GM19395 (cell line): ENCODE data around the gene ACTN4.

Experiments
- ATAC-seq: cut with Tn5 transposase; IDR thresholded peaks from one replicate; pipeline ENCODE4 v1.9.1; 2021; ENCODE audit warnings: mild to moderate bottlenecking, moderate library complexity; ENCODE audit not compliant: unreplicated experiment

The ACTN4 gene

GRCh38 chr19:38660724-38661123 is 13.3 kb downstream of the ACTN4 start:
- no peak for ATAC-seq

- ATAC-seq = no peak
Observed at GRCh38 chr19:38661136-38661535, 13.7 kb downstream of the ACTN4 start.

DNA sequence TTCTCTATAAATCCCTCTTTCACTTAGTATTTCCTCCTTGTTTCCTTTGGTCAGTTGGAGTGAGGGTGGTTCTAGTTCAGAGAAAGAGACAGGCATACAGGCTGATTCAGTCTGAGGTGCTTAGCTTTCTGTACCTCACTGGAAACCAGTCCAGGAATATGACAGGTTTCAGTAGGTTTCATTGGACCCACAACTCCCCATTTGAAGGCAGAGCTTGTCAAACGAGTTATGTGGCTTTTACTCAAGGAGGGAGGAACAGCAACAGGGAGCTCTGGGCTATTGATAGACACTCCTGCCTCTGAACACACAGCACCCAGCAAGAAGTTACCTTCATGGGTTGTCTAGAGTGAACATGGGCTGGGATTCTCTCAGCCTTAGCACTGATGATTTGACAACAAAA is 14.5 kb downstream of the ACTN4 start:
- ATAC-seq = no peak

- no peak for ATAC-seq
Observed at GRCh38 chr19:38662537-38663155, 15.2 kb downstream of the ACTN4 start.

DNA sequence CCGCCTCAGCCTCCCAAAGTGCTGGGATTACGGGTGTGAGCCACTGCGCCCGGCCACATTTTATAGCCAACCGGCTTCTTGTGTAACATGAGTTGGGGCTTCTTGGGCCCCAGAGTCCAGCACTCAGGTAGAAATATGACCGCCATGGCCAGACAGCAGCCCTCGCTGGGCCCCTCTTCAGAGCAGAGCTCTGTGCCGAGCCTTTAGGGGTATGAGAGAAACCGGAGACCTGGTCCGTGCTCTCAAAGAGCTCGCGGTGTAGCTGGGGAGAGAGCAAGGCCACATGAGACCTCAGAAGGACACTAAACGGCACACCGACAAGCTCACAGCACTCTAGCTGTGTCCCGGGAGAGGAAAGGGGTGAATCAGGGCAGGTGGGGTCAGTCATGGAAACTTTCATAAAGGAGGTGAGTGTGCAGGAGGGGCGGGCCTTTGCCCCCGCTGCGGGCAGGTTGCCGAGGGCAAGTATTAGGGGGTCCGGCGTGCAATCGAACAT is 15.8 kb downstream of the ACTN4 start:
- no peak for ATAC-seq

- ATAC-seq = no peak
Observed at GRCh38 chr19:38663957-38664502, 16.6 kb downstream of the ACTN4 start.

DNA sequence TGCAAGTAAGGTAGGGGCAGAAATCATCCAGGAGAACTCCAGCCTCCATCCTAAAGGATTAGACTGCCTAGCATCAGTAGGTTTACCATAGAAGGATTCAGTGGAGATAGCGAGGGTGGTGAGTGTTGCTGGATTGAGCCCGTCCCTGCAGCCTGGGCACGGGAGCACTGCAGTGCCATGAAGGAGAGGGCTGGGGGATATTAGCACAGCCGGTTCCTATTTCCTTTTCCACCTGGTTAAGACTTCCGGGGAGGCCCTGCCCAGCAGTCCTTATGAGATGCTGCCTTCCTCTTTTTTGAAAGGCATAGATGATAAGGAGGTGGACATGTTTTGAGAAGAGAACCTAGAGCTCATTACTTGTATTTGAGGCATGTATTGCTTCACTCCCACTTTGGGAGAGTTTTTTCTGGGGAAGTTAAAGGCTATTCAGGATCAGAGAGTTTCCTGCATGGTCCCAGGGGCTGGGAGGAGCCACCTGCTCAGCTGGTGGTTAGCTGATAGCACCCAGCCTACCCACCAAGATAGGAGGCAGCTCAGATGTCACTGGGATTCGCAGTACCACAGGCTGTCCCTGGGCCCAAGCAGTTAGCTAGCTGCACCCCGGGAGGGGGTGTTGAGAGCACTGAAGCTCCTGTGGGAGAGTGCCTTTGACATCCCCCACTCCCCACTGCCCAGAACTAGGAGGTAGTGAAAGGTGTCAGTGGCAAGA is 17.2 kb downstream of the ACTN4 start:
- ATAC-seq = no peak

DNA sequence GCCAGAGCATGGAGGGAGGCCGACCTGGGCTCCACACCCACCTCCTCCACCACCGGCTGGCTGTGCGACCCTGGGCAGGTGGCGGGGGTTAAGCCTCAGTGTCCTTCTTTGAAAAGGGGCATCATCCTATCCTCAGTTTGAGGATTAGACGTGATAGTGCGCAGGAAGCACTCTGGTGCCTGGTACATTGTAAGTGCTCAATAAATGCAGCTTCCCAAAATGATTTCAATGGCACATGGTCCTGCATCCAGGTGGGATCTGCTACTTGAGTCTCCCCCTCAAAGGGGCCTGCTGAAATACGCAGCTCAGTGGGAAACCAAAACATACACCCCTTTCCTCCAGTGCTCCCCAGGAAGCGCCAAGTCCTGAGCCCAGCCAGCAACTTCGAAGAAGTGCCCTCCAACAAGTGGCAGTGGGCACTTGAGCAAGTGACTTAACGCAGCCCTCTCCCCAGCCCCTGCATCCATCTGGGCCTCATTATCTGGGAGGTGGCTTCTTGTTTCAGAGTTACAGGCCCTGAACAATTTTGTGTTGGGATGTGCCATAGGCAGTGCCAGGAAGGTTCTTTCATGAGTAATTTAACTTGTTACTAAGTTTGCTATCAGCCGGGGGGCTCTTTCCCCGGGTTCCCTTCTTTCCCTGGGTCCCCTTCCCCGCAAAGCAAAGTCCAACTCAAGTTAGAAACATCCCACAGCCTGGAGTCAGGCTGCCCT is 17.9 kb downstream of the ACTN4 start:
- ATAC-seq = no peak

- ATAC-seq = no peak
Observed at GRCh38 chr19:38665950-38666662, 18.7 kb downstream of the ACTN4 start.

DNA sequence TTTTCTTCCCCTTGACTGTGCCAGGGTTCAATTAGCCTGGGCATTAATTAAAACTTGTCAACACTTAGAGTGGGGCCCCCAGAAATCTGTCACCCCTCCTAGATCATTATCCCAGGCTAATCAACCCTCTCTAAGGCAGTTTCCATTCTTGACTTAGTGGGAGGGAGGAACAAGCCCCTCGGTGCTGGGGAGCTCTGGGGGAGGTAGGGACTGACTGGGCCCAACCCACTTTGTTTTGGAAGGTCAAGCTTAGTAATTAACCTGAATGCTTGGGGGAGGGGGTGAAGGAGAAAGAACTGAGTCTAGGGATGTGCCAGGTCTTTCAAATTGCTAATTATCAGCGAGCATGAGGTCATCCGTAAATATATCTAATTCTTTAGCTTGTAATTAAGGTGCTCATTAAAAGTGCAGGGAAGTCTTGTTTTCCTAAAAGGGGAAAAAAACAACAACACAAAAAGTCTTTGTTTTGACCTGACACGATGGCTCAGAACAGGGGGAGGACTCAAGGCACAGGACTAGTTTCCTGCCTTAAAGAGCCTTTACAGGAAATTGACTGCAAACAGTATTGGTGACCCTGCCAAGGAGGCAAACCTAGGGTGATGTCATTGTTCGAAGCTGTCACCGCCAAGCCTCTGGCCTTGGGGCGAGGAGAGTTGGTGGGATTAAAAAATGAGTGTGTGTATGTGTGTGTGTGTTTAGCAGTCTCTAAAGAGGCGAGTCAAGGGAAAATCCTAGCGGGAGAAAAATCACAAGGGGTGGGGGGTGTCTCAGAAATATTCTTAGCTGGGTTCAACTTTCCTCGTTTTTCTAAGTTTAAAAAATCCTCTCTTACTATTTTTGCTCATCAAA is 19.4 kb downstream of the ACTN4 start:
- ATAC-seq = no peak

- ATAC-seq = no peak
Observed at GRCh38 chr19:38667661-38668171, 20.3 kb downstream of the ACTN4 start.

DNA sequence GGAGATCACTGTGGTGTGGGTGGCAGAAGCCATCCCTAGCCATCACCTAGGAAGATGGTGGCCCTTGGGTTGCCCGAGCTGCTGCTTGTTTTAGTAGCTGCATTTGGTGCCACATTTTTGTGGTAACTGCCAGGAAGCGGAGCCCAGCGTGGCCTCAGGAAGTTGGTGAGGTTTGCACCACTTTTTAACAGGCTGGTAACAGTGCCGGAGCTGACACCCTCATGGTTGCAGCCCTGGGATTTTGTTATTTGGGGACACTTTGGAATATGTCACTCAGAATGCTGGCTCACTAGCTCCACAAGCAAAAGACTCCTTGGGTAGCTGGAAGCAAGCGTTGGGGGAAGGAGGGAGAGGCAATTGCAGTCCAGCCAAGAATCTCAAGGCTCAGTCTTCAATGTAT is 22.1 kb downstream of the ACTN4 start:
- ATAC-seq = no peak

DNA sequence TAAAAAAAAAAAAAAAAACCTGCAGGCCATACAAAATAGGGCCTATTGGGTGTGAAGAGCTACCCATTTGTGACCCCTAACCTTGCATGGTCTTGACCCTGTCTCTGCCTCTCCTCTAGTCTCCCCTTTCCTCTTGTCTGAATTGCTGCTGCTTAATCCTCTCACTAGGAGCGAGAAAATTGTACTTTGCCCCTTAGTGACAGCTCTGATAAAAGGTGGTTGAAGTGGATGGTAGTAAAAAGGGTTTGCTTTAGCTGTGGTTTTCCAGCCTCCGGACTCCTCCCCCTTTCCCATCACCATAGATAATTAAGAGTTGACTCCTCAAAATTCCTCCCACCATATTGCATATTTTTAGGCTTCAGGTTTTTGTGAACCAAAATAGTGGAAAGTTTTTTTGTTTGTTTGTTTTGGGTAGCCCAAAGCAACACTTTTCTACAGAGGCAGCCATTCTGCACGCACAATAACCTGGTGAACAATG is 23.5 kb downstream of the ACTN4 start:
- no peak for ATAC-seq

DNA sequence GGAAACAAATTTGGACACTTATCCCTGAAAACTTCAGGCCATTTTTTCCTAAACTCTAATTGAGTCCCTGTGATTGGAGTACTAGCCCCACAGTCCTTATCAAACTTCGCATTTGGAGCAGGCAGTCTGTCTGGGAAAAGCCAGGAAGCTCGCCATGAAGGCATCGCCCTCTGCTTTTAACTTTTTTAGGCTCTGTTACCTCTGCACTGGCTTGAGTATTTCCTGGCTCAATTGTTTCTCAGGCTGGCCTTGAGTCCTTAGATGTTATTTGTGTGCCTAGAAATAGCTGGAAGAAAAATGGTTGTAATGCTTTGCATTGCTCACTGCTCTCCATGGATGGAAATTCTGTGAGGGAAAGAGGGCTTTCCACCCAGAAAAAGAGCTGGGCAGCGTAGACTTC is 24.2 kb downstream of the ACTN4 start:
- ATAC-seq = no peak

- ATAC-seq = no peak
Observed at GRCh38 chr19:38673030-38673429, 25.6 kb downstream of the ACTN4 start.

- no peak for ATAC-seq
Observed at GRCh38 chr19:38674388-38675171, 27.1 kb downstream of the ACTN4 start.

GRCh38 chr19:38675611-38676010 is 28.2 kb downstream of the ACTN4 start:
- no peak for ATAC-seq

DNA sequence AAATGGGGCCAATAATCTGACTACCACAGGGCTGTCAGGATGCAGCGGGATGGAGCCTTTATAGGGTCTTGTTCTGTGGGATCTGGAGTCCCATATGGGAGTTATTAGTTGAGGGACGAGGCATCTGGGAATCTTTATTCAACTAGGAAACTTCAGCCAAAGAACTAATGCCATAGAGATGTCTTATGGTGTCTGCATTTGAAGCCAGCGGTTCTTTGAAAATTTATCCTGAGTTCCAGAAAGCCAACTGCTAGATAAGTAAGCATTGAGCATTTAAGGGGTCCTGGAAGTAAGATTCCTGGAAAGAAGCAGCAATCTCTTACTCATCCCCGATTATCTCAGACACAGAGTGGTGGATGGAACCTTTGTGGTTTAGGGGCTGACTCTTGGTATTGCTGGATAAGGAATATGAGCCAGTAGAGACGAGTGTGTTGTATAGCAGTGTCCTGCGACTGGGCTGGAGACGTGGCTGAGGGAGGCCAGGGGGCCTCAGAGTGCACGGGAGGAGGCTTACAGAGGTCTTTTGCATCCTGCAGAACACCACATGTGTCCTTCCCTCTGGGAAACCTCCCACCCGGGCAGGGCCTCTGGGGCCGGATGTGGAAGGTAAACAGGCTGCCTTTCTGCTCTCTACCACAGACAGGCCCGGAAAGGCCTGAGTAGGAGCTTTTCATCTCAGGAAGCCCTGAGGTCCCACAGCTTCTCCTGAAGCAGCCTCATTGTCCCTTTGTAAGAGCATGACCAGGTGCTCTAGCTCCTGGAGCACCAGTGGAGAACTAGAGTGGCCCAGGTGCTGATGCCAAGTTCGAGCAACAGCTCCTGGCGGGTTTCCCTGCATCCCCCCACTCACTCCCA is 28.8 kb downstream of the ACTN4 start:
- ATAC-seq = no peak
